Motor neuron (in vitro differentiated cells): ENCODE data around the gene DNAJB14. TPM values are rescaled to one million over a fixed set of nuclear protein-coding genes. Genes with fewer than 3 reads are reported as not detected.

Source experiments
- ATAC-seq, 8 experiments: fragments of 200-7000 bp; cut with Tn5 transposase; replicated peaks in 6 of 8; 2 replicates each; pipeline ENCODE4 v1.8.0; 2021; ENCODE audit warnings: mild to moderate bottlenecking in 8 of 8, moderate library complexity in 8 of 8
- H3K27ac ChIP-seq, 2 donors: fragments of 250-450 bp; sonication (Bioruptor Pico); 2 replicates each; pipeline ENCODE4 v1.9.0; 2021; ENCODE audit warnings: antibody characterized with exemption in 2 of 2, mild to moderate bottlenecking in 2 of 2, moderate library complexity in 1 of 2
- H3K4me1 ChIP-seq, 2 donors: fragments of 250-450 bp; sonication (Bioruptor Pico); replicated peaks in 1 of 2; 2 replicates each; pipeline ENCODE4 v1.6.1; 2021; ENCODE audit warnings: antibody characterized with exemption in 2 of 2, mild to moderate bottlenecking in 2 of 2, moderate library complexity in 1 of 2
- H3K4me3 ChIP-seq, 5 donors: fragments of 250-450 bp; sonication (Bioruptor Pico); 2 replicates each; pipeline ENCODE4 v1.9.0; 2021; ENCODE audit warnings: antibody characterized with exemption in 5 of 5, mild to moderate bottlenecking in 5 of 5, moderate library complexity in 4 of 5
- WGBS, 10 experiments: fragments of 450-650 bp; shearing (Covaris generic); methylation state at CpG; one replicate each; pipeline ENCODE4 v1.0.0; 2022; 5-methylcytosine and 5-hydroxymethylcytosine counted together
- in situ Hi-C, 9 experiments: fragments of 400-800 bp; cut with MboI; loops; one replicate each; pipeline ENCODE4 v1.15.0; 2021; ENCODE audit warnings: low sequenced_read_pairs in 9 of 9, low pct_unique_long_range_greater_than_20kb in 2 of 9; ENCODE audit not compliant: unreplicated experiment in 9 of 9
- total RNA-seq, 8 experiments: library from RNA; unstranded; fragments of 300-600 nt; gene quantifications; 2 replicates each; pipeline versions ENCODE4 v1.2.3 to v1.2.4, GENCODE V29; 2022

DNAJB14 gene
- total RNA-seq: 10 to 100 TPM; 20.4 to 60.4 (median 33.6) TPM

DNA sequence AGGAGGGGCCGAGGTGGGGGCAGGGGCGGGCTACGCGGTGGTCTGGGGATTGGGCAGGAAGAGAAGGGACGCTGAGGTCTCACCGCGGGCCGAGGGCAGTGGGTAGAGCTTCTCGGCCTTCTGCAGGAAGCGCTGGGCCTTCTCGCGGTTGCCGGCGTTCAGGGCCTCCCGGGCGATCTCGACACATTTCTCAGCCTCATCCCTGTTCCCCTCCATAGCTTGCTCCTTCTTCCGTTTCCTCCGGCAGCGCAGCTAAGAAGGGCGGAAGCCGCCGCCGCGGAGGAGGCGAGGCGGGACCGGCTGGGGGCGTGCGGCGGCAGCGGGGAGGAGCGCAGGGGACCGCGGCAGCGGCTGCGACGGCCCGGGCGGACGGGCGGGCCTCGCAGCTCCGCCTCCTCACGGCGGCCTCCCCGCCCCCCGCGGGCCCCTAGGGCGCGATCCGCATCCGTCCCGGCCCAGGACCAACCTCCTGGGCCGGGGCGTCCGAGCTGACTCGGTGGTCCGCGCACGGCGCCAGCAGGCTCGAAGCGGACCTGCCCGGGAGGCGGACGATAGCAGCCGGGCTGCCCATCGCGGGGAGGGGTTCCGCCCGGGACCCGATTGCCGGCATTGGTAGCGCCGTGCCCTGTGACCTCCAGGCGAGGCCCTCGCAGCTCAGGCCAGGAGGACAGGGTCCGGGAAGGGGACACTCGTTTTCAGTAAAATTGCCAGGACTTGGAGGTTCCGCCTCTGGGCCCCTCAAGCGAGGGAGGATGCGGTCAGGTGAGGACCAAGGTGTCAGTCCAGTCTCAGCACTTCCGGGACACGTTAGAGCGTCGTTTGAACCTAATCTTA, at the start of gene DNAJB14:
TSS of gene DNAJB14 (minus strand) at position 263 of the 834 bp plus-strand sequence. CDS start at position 216, 47 bp downstream.
- 0 to 20% (median 1%) methylated on average over 1 to 15 of the region's 87 CpGs; no CpG with 5 or more reads in 5 of the 10 experiments for WGBS, 10 experiments
- peak; percentile 17 to 49 (median 23) for ATAC-seq
- Histone ChIP-seq H3K27ac (peak within 1 kb of the TSS; percentile 92 to 94), H3K4me1 (peaks cover 13 to 24% of the 10 kb centered on the region in 2 donors), H3K4me3 (peak within 1 kb of the TSS; percentile 66 to 94 (median 92))
- in situ Hi-C loops: no loop called here

DNA sequence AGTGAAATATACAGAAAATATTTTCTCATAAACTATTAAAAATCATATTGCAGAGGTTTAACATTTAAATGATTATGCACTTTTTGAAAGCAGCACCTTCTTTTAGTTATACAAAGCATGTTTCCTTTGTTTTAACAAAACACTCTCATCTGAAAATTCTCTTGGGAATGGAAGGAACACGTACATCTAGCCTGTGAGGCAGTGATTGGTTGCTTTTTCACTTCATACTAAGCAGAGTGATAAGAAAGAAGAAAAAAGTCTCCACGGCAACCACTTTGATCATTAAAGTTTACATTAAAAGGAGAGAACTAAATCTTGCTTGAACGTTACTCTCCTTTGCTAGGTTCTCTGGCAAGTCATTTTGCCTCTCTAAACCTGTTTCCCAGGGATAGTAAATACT, 45.3 kb upstream of the DNAJB14 start:
- H3K4me1 ChIP-seq: peaks cover 0 to 2% of the 10 kb centered on the region in 2 donors
- ATAC-seq: no peak
- H3K4me3 ChIP-seq: no peak overlapping the region
- H3K27ac ChIP-seq: no peak overlapping the region
- in situ Hi-C loops: no loop called here
- WGBS, 10 experiments: 23 to 72% (median 55%) methylated on average over 2 to 3 of the region's 3 CpGs; no CpG with 5 or more reads in 2 of the 10 experiments

DNA sequence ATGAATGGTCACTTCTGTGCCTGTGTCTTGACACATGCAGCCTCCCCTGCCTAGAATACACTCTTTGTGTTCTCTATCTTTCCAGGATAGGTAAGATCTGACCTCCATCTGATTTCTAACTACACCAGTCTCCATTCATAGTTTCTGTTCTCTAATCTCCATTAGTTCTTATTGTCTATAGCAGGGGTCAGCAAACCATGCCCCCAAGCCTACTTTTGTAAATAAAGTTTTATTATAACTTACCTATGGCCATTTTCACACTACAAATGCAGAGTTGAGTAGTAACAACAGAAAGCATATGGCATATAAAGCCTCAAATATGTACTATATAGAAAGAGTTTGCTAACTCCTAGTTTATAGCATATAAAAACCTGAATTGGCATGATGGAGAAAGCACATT, 41.3 kb upstream of the DNAJB14 start:
- peaks cover 0 to 2% of the 10 kb centered on the region in 2 donors for H3K4me1 ChIP-seq
- no peak overlapping the region for H3K4me3 ChIP-seq
- ATAC-seq: no peak
- in situ Hi-C loops: no loop called here
- no peak overlapping the region for H3K27ac ChIP-seq

DNA sequence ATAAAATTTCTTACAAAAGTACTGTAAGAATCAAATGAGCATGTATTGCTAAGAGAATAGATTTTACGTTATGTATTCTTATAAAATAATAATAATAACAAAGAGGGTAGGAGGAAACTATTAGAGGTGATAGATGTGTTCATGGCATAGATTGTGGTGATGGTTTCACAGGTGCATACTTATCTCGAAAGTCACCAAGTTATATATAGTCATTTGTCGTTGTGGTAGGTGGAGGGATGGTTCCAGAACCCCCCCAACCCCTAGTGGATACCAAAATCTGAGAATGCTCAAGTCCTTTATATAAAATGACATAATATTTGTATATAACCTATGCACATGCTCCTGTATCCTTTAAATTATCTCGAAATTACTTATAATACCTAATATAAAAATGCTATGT, 40.4 kb upstream of the DNAJB14 start:
- no peak overlapping the region for H3K4me3 ChIP-seq
- 12 to 95% (median 75%) methylated on average over 1 to 4 of the region's 4 CpGs; no CpG with 5 or more reads in 1 of the 10 experiments for WGBS, 10 experiments
- H3K4me1 ChIP-seq: no peaks in the 10 kb centered on the region
- no peak for ATAC-seq
- in situ Hi-C loops: no loop called here
- no peak overlapping the region for H3K27ac ChIP-seq

DNA sequence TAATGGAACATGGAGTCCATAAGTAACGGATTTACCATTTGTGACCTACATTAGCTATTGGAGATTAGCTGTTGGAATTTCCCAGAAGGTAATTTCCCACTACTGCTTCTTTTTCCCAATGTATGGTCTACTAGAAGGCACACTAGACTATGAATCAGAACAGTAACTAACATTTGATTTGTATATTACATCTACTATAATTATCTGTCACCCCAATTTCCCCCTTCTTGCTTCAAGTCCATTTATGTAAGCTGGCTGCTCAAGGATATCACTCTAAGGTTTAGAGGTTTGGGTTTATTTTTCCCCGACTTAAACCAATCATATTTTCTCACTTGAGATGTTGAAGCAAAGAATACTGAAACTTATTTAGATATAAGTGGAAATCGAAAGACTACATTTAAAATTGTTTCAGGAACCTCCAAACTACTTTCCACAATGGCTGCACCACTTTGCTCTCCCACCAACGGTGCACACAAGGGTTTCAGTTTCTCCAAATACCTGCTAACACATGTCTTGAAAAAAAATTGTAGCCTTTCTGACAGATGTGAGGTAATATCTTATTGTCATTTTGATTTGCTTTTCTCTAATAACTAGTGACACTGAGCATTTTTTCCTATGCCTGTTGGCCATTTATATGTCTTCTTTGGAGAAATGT, 37.0 kb upstream of the DNAJB14 start:
- ATAC-seq: no peak
- Histone ChIP-seq H3K27ac (no peak overlapping the region), H3K4me1 (no peaks in the 10 kb centered on the region), H3K4me3 (no peak overlapping the region)
- in situ Hi-C loops: no loop called here
- WGBS, 10 experiments: 37 to 100% (median 69%) methylated on average over 1 to 4 of the region's 4 CpGs

DNA sequence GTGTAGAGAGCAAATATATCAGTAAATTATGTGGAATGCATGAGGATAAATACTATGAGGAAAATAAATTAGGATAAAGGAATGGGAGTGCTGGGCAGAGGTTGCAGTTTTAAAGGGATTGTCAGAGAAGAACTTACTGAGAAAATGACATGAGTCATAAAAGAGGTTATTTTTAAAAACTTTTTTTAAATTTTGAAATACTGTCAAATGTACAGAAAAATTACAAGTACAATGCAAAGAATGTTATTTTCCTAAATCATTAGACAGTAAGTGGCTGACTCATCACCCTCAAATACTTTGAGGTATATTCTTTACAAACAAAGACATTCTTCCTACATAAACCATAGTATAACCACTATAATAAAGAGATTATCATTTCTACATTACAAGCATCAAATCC, 33.5 kb upstream of the DNAJB14 start:
- Histone ChIP-seq H3K4me3 (no peak overlapping the region), H3K27ac (no peak overlapping the region), H3K4me1 (no peaks in the 10 kb centered on the region)
- no peak for ATAC-seq
- in situ Hi-C loops: no loop called here

DNA sequence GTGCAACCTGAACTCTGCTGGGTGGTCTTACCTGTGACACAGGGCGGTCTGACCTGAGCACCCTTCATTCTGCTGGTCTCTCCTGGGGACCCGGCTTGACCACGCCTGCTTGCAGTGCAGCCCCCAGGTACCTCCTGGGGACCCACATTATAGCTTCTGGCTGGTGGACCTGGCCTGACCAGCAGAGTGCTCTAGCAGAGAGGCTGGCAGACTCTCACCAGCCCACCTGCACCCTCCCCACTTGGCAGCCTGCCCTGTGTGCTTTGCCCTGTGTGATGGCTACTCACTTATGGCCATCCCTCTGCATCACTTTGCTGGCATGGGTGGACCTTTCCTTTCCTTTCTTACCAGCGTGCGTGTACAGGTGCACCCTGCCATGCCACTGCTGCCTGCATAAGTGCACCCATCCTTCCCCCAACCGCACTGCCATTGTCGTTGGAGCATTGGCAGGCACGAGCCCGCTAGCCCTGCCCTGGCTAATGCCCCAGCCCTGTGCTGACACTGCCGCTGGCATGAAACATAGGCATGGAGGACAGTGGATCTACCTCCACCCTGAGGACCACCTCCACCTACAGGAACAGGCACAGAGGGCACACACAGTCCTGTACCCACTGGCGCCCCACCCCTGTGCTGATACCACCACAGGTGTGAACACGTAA, 25.2 kb upstream of the DNAJB14 start:
- ATAC-seq: no peak
- 96 to 100% (median 100%) methylated on average over 1 to 4 of the region's 12 CpGs; no CpG with 5 or more reads in 7 of the 10 experiments for WGBS, 10 experiments
- H3K4me1 ChIP-seq: no peaks in the 10 kb centered on the region
- H3K4me3 ChIP-seq: no peak overlapping the region
- no peak overlapping the region for H3K27ac ChIP-seq
- in situ Hi-C loops: no loop called here

DNA sequence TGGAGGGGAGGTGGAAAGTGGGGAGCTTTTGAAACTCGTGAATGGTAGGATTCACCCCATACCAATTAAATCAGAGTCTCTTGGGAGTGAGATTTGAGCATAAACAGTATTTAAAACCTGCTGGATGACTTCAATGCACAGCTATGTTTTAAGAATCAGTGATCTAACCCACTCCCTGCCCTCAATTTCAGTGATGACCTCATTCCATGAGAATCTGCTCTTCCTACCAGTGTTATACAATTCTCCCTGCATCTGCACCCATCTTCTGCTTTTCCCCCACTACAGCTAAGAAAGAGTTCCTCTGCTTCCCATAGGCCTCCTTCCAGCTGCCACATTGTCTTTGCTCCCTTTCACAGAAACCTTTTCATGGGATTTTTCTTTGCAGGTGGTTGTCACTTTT, 21.9 kb upstream of the DNAJB14 start:
- WGBS, 10 experiments: 0 to 78% (median 30%) methylated on average over 1 of the region's 1 CpG; no CpG with 5 or more reads in 4 of the 10 experiments
- H3K4me3 ChIP-seq: no peak overlapping the region
- peak in 6 of 8 experiments; percentile 32 to 84 (median 68) for ATAC-seq
- H3K4me1 ChIP-seq: no peaks in the 10 kb centered on the region
- H3K27ac ChIP-seq: no peak overlapping the region
- in situ Hi-C loops: no loop called here

DNA sequence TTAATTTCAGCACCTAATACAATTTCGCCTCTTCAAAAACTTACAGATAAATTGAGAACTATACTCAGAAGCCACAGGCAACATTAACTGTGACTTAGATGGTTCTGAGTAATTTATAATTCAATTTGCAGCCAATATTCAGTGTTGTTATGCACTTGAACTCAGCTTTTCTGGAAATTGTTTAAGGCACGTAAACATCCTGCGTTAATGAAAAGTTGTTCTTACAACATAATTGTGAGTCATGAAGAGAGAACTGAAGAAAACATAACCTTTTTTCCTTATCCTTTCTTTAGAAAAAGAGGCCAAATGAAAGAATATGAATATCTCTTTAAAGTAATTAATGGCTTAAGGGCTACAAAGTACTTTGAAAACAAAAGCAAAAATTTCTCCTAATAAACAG, 20.3 kb upstream of the DNAJB14 start:
- H3K4me3 ChIP-seq: no peak overlapping the region
- WGBS, 10 experiments: 75 to 100% (median 97%) methylated on average over 2 to 3 of the region's 3 CpGs
- H3K4me1 ChIP-seq: no peaks in the 10 kb centered on the region
- in situ Hi-C loops: no loop called here
- H3K27ac ChIP-seq: no peak overlapping the region
- no peak for ATAC-seq

DNA sequence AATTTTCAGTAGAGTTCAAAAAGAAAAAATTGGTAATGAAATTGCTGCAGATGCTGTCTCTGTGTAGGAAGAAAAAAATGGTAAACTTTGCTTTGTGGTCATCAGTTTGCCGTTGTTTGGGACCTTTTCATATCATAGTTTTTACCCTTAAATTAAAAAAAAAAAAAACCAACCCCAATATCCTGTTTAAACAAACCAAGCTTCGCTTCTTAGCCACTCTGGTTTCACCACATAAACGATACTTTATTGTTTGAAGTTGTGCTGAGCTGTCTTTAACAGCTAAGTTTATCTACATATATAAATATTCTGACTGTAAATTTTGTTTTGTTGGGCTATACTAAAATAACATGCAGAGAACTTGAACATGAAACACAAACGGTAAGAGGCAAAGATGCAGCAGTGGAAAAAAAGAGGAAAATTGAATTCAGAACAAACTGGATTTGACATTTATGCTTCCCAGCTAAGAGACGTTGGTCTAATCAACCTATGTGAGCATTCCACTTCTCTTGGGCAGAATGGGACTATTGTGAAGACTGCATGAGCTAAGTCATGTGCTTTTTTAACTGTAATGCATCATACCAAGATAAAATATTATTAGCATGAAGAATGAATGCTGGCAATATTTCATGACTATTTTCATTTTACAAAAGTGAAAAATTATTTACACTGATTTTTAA, 19.4 kb upstream of the DNAJB14 start:
- no peak overlapping the region for H3K4me3 ChIP-seq
- in situ Hi-C loops: no loop called here
- no peaks in the 10 kb centered on the region for H3K4me1 ChIP-seq
- H3K27ac ChIP-seq: no peak overlapping the region
- no peak for ATAC-seq
- 43 to 98% (median 81%) methylated on average over 3 to 5 of the region's 5 CpGs for WGBS, 10 experiments

DNA sequence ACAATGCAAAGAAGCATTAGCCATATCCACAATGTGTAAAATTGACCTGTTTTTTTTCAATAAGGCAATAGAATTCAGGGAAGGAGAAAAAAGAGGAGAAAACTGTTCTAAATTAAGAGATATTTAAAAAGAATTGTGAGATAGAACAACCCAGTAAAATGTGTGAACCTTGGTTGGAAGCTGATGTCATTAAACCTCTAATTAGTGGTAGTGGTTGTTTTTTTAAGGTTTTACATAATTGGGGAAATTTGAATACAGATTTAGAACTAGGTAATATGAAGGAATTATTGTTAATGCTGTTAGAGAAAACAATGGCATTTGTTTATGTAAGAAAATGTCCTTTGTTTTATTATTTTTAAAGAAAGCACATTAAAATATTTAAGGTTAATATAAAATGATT, 18.8 kb upstream of the DNAJB14 start:
- in situ Hi-C loops: no loop called here
- no peak overlapping the region for H3K4me3 ChIP-seq
- H3K4me1 ChIP-seq: no peaks in the 10 kb centered on the region
- no peak overlapping the region for H3K27ac ChIP-seq
- ATAC-seq: no peak

DNA sequence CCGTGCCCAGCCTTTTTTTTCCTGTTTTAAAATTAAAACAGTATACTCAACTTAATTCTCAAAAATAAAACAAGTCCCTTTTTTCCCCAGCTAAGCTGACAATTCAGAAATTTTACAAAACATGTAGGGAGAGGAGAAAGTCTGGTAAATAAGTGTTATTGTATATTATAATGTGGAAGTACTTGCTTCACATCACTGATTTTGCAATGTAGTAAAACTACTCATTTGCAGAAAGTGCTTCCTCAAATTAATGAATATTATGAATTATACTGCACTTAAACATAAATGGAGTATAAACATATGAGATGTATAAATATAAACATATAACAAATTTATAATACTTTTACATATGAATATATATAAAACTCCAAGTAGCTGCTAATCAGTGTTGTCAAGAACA, 15.3 kb upstream of the DNAJB14 start:
- in situ Hi-C loops: no loop called here
- WGBS, 10 experiments: 57 to 100% (median 88%) methylated on average over 1 of the region's 1 CpG; no CpG with 5 or more reads in 4 of the 10 experiments

DNA sequence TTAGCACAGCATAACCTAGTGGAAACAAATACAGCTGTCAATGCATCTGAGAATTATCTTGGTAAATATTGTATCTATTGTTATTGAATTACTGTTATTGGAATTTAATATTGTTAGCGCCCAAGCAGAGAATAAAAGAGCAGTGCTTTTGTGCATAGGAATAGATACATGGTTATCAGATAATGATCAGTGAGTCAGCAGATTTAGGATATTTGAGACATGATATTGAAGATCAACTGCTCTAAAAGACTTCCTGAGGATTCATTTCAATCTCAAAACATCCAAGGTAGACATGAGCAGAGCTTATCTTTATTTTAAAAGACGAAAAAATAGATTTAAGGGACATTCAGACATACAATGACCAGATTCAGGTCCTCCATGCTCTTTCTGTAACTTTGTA, 14.2 kb upstream of the DNAJB14 start:
- Histone ChIP-seq H3K27ac (no peak overlapping the region), H3K4me1 (no peaks in the 10 kb centered on the region), H3K4me3 (no peak overlapping the region)
- in situ Hi-C loops: no loop called here
- ATAC-seq: no peak
- WGBS, 10 experiments: 0 to 94% (median 77%) methylated on average over 1 to 2 of the region's 2 CpGs

More for the DNA sequence above, 15.3 kb upstream of the DNAJB14 start:
- no peaks in the 10 kb centered on the region for H3K4me1 ChIP-seq
- H3K27ac ChIP-seq: no peak overlapping the region
- no peak overlapping the region for H3K4me3 ChIP-seq
- no peak for ATAC-seq
